Suprapubic skin (tissue), 4 donors: ENCODE results near the gene SGMS2. TPM values are rescaled to one million over a fixed set of nuclear protein-coding genes. Genes with fewer than 3 reads are reported as not detected.
A peak's percentile ranks its signal among the peaks of the same experiment; 100 is the strongest.

ENCODE experiments used
- DNase-seq, 2 donors: peaks; one replicate each; pipeline ENCODE4 v3.0.0-alpha.2; 2019; ENCODE audit warnings: low spot score in 2 of 2
- H3K27ac ChIP-seq: fragments of 200-600 bp; sonication (generic); one replicate; pipeline ENCODE4 v1.5.1; 2019
- H3K27me3 ChIP-seq: fragments of 200-600 bp; sonication (generic); one replicate; pipeline ENCODE4 v1.5.1; 2019
- H3K36me3 ChIP-seq: fragments of 200-600 bp; sonication (generic); one replicate; pipeline ENCODE4 v1.5.1; 2019
- H3K4me1 ChIP-seq: fragments of 200-600 bp; sonication (generic); one replicate; pipeline ENCODE4 v1.5.1; 2019
- H3K4me3 ChIP-seq: fragments of 200-600 bp; sonication (generic); one replicate; pipeline ENCODE4 v1.5.1; 2019; ENCODE audit warnings: mild to moderate bottlenecking
- H3K9me3 ChIP-seq: fragments of 200-600 bp; sonication (generic); one replicate; pipeline ENCODE4 v1.5.1; 2019
- CTCF ChIP-seq, 2 donors: fragments of 200-600 bp in 1 of 2; fragments of 450-650 bp in 1 of 2; sonication (generic) in 1 of 2; IDR thresholded peaks; one replicate each; pipeline ENCODE4 v1.5.1; 2016 to 2019; ENCODE audit warnings: antibody characterized with exemption in 2 of 2, mild to moderate bottlenecking in 1 of 2, moderate library complexity in 1 of 2
- EP300 ChIP-seq: sonication (generic); formaldehyde crosslinking; IDR thresholded peaks from one replicate; pipeline ENCODE4 v1.6.1; 2017; ENCODE audit warnings: antibody characterized with exemption
- POLR2A ChIP-seq, 2 donors: fragments of 450-650 bp; IDR thresholded peaks; one replicate each; pipeline ENCODE4 v1.6.1; 2017; ENCODE audit warnings: antibody characterized with exemption in 2 of 2, mild to moderate bottlenecking in 2 of 2, moderate library complexity in 2 of 2
- POLR2AphosphoS5 ChIP-seq, 3 donors: sonication (generic); formaldehyde crosslinking; IDR thresholded peaks; one replicate each; pipeline ENCODE4 v1.6.1; 2017; ENCODE audit warnings: antibody characterized with exemption in 3 of 3
- WGBS: methylation state at CpG from one replicate; pipeline ENCODE4 v1.1.5; 2018; 5-methylcytosine and 5-hydroxymethylcytosine counted together
- total RNA-seq, 4 donors: library from RNA; depleted of rRNA; stranded (reverse); fragments of >200 nt; gene quantifications; one replicate each; pipeline ENCODE4 v1.1.0, GENCODE V29; 2016

Gene SGMS2
- total RNA-seq, 4 donors from 2014 or later = 18.3 to 100 (median 66.6) TPM

GRCh38 chr4:107931775-107932321 is 107.1 kb downstream of the SGMS2 start:
- H3K4me3 ChIP-seq = peak overlapping the region; percentile 80
- no peaks in the 10 kb centered on the region for H3K9me3 ChIP-seq
- DNase-seq = peak; percentile 70 to 75
- 6% methylated on average over 7 of the region's 45 CpGs for WGBS
- no peaks in the 10 kb centered on the region for H3K36me3 ChIP-seq
- TF ChIP-seq POLR2AphosphoS5 (IDR thresholded peaks at IDR 0.05) (no peak), CTCF (IDR thresholded peaks at IDR 0.05) (no peak), EP300 (no peak), POLR2A (IDR thresholded peaks at IDR 0.05) (no peak)
- H3K27ac ChIP-seq = peak overlapping the region; percentile 68
- peaks cover 20% of the 10 kb centered on the region for H3K4me1 ChIP-seq
- H3K27me3 ChIP-seq = no peaks in the 10 kb centered on the region

- Histone ChIP-seq H3K4me1 (peaks cover 20% of the 10 kb centered on the region), H3K36me3 (no peaks in the 10 kb centered on the region), H3K27me3 (no peaks in the 10 kb centered on the region), H3K27ac (no peak overlapping the region), H3K4me3 (no peak overlapping the region), H3K9me3 (no peaks in the 10 kb centered on the region)
- TF ChIP-seq EP300 (no peak), POLR2A (IDR thresholded peaks at IDR 0.05) (no peak), POLR2AphosphoS5 (IDR thresholded peaks at IDR 0.05) (no peak)
- no peak for DNase-seq
Measured at GRCh38 chr4:107935246-107935645, 110.5 kb downstream of the SGMS2 start.

- DNase-seq = no peak
- Histone ChIP-seq H3K4me3 (no peak overlapping the region), H3K27me3 (no peaks in the 10 kb centered on the region), H3K27ac (no peak overlapping the region), H3K9me3 (no peaks in the 10 kb centered on the region), H3K36me3 (no peaks in the 10 kb centered on the region), H3K4me1 (peaks cover 9% of the 10 kb centered on the region)
- TF ChIP-seq EP300 = no peak
- TF ChIP-seq CTCF (IDR thresholded peaks at IDR 0.05) = no peak
- TF ChIP-seq POLR2AphosphoS5 (IDR thresholded peaks at IDR 0.05) = no peak
- no peak for TF ChIP-seq POLR2A (IDR thresholded peaks at IDR 0.05)
- 91% methylated on average over 2 of the region's 2 CpGs for WGBS
Measured at GRCh38 chr4:107937040-107937439, 112.3 kb downstream of the SGMS2 start.

- Histone ChIP-seq H3K4me3 (no peak overlapping the region), H3K27me3 (no peaks in the 10 kb centered on the region), H3K36me3 (no peaks in the 10 kb centered on the region), H3K4me1 (no peaks in the 10 kb centered on the region), H3K27ac (no peak overlapping the region), H3K9me3 (peaks cover 3% of the 10 kb centered on the region)
- DNase-seq = no peak
- WGBS = 94% methylated on average over 1 of the region's 1 CpG
- no peak for TF ChIP-seq POLR2A (IDR thresholded peaks at IDR 0.05)
- no peak for TF ChIP-seq POLR2AphosphoS5 (IDR thresholded peaks at IDR 0.05)
- TF ChIP-seq CTCF (IDR thresholded peaks at IDR 0.05) = no peak
- TF ChIP-seq EP300 = no peak
Measured at GRCh38 chr4:107939307-107939706, 114.6 kb downstream of the SGMS2 start.

GRCh38 chr4:107945809-107946208 is 121.1 kb downstream of the SGMS2 start:
- TF ChIP-seq POLR2A (IDR thresholded peaks at IDR 0.05) (no peak), EP300 (no peak), POLR2AphosphoS5 (IDR thresholded peaks at IDR 0.05) (no peak)
- Histone ChIP-seq H3K27ac (no peak overlapping the region), H3K36me3 (peaks cover 14% of the 10 kb centered on the region), H3K9me3 (peaks cover 3% of the 10 kb centered on the region), H3K4me1 (no peaks in the 10 kb centered on the region), H3K4me3 (no peak overlapping the region), H3K27me3 (no peaks in the 10 kb centered on the region)
- 91% methylated on average over 3 of the region's 3 CpGs for WGBS
- DNase-seq = no peak

GRCh38 chr4:107950746-107951540 is 126.2 kb downstream of the SGMS2 start:
- no peak for DNase-seq
- H3K4me1 ChIP-seq = no peaks in the 10 kb centered on the region
- H3K9me3 ChIP-seq = no peaks in the 10 kb centered on the region
- TF ChIP-seq POLR2AphosphoS5 (IDR thresholded peaks at IDR 0.05) (no peak), POLR2A (IDR thresholded peaks at IDR 0.05) (no peak), CTCF (IDR thresholded peaks at IDR 0.05) (no peak), EP300 (no peak)
- no peak overlapping the region for H3K4me3 ChIP-seq
- H3K27ac ChIP-seq = no peak overlapping the region
- WGBS = 96% methylated on average over 2 of the region's 2 CpGs
- peaks cover 22% of the 10 kb centered on the region for H3K36me3 ChIP-seq
- H3K27me3 ChIP-seq = no peaks in the 10 kb centered on the region
